Heart right ventricle (tissue), 16 donors: ENCODE measurements around the gene KIR3DL3. TPM values are rescaled to one million over a fixed set of nuclear protein-coding genes. Genes with fewer than 3 reads are reported as not detected.
"Not testable (repeated sequence)": the region's sequence is repeated elsewhere in the genome, so short reads cannot be mapped to it uniquely, and the experiment has no call there.

Experiments
- ATAC-seq, 8 donors: fragments of 200-7000 bp; cut with Tn5 transposase; one replicate each; pipeline ENCODE4 v1.9.1; 2020; ENCODE audit warnings: mild to moderate bottlenecking in 8 of 8, moderate library complexity in 8 of 8, moderate number of reproducible peaks in 1 of 8
- DNase-seq, 2 donors: peaks; one replicate each; pipeline ENCODE4 v3.0.0-alpha.2; 2020
- H3K27ac ChIP-seq, 10 donors: fragments of 200-600 bp; sonication (generic) in 2 of 10; one replicate each; pipeline versions ENCODE4 v1.5.0 to v1.8.0; 2020 to 2022; ENCODE audit warnings: mild to moderate bottlenecking in 3 of 10
- H3K27me3 ChIP-seq, 7 donors: fragments of 200-600 bp; one replicate each; pipeline ENCODE4 v1.8.0; 2021 to 2022; ENCODE audit warnings: mild to moderate bottlenecking in 2 of 7
- H3K36me3 ChIP-seq, 9 donors: fragments of 200-600 bp; sonication (generic) in 1 of 9; one replicate each; pipeline versions ENCODE4 v1.5.0 to v1.8.0; 2020 to 2022; ENCODE audit warnings: mild to moderate bottlenecking in 2 of 9
- H3K4me1 ChIP-seq, 9 donors: fragments of 200-600 bp; sonication (generic) in 1 of 9; one replicate each; pipeline versions ENCODE4 v1.5.0 to v1.8.0; 2020 to 2022; ENCODE audit warnings: mild to moderate bottlenecking in 4 of 9
- H3K4me3 ChIP-seq, 10 donors: fragments of 200-600 bp; sonication (generic) in 2 of 10; one replicate each; pipeline versions ENCODE4 v1.5.0 to v1.8.0; 2020 to 2022; ENCODE audit warnings: mild to moderate bottlenecking in 7 of 10, moderate library complexity in 2 of 10
- H3K9me3 ChIP-seq, 11 donors: fragments of 200-600 bp in 10 of 11; sonication (generic) in 2 of 11; one replicate each; pipeline versions ENCODE4 v1.5.0 to v1.8.0; 2013 to 2022; ENCODE audit warnings: mild to moderate bottlenecking in 2 of 11, control low read depth in 1 of 11, moderate library complexity in 1 of 11
- WGBS, 2 donors: extraction: QIAGEN DNeasy Blood & Tissue Kit; methylation state at CpG; one replicate each; pipeline ENCODE4 v1.1.7; 2013; ENCODE audit warnings: inconsistent platforms in 1 of 2; 5-methylcytosine and 5-hydroxymethylcytosine counted together
- intact Hi-C, 10 donors: fragments of 100-400 bp; cut with DNase I; formaldehyde crosslinking; loops; one replicate each; pipeline versions ENCODE4 v1.11.1 to v1.14.2; 2022
- polyA plus RNA-seq, 2 donors: library from polyadenylated mRNA; stranded (reverse); fragments of 200-250 nt; gene quantifications; one replicate each; pipeline ENCODE4 v1.2.3, GENCODE V29; 2013
- total RNA-seq, 10 donors: library from RNA; stranded (reverse); fragmentation: NEBNext Ultra II Directional in 3 of 10; extraction: Animal tissue kit (Norgen Biotek cat#: 25700) in 3 of 10; gene quantifications; one replicate each; pipeline versions ENCODE4 v1.2.1 to v1.2.4, GENCODE V29; 2021 to 2023
- donor health status: Arrhythmogenic right ventricular cardiomyopathy.
- donor health status: ischemic (EF 13 %, LVEDD 7.1; RV severe dilation, severe dysfunction).
- donor health status: healthy with polysubstance abuse.
- donor health status: DM: no; HTN: yes; CAD: no.
- donor health status: DM: no; HTN: no; CAD: no.
- donor health status: ischemic (EF 25% LVEDD 6.9; RV normal size, moderate dysfunction).
- donor health status: ischemic (EF 25% LVEDD 5.7; RV mildly dilated, moderate dysfunction).
- donor health status: healthy.
- donor health status: DM: yes; HTN: yes; CAD: no.
- donor health status: Ischemic cardiomyopathy.
- donor health status: ischemic (EF 35%, LVEDD 5.7; RV mildly dilated, moderate dysfunction).
- donor health status: nonischemic (EF 11% LVEDD 7.7; RV severe dilation, severe dysfunction).
- donor health status: DM: yes; HTN: yes; CAD: no.
- donor health status: PGD.
- donor health status: ischemic (EF 29% LVEDD 5.4; RV normal size, mild dysfunction).
- donor health status: nonischemic (EF 23%, LVEDD 6.1; RV moderate dilation, normal function).

Gene KIR3DL3
- total and polyA plus RNA-seq, 12 donors = not detected

GRCh38 chr19:54775830-54776229 lies 51.6 kb downstream of the KIR3DL3 start:
- ATAC-seq, H3K9me3 ChIP-seq, intact Hi-C loops, H3K4me3 ChIP-seq, H3K4me1 ChIP-seq, H3K36me3 ChIP-seq, H3K27ac ChIP-seq, DNase-seq: not testable (repeated sequence)
- 59 to 65% methylated on average over 8 of the region's 8 CpGs for WGBS, 2 donors
- H3K27me3 ChIP-seq = peaks cover 0 to 12% (median 0%) of the 10 kb centered on the region in 7 donors

DNA sequence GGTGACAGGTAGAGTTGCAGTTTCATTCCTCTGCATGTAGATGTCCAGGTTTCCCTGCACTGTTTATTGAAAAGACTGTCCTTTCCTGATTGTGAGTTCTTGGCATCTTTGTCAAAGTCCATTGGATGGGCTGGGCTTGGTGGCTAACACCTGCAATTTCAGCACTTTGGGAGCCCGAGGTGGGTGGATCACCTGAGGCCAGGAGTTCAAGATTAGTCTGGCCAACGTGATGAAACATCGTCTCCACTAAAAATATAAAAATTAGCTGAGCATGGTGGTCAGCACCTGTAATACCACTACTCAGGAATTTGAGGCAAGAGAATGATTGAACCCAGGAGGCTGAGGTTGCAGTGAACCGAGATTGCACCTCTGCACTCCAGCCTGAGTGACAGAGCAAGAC lies 53.6 kb downstream of the KIR3DL3 start:
- H3K9me3 ChIP-seq, intact Hi-C loops, H3K36me3 ChIP-seq, H3K27ac ChIP-seq, H3K4me3 ChIP-seq, ATAC-seq, H3K4me1 ChIP-seq, DNase-seq: not testable (repeated sequence)
- peaks cover 0 to 12% (median 0%) of the 10 kb centered on the region in 7 donors for H3K27me3 ChIP-seq
- 51% methylated on average over 3 to 4 of the region's 4 CpGs for WGBS, 2 donors

GRCh38 chr19:54778896-54779295 lies 54.7 kb downstream of the KIR3DL3 start:
- H3K4me1 ChIP-seq, DNase-seq, intact Hi-C loops, H3K9me3 ChIP-seq, H3K27ac ChIP-seq, H3K36me3 ChIP-seq, H3K4me3 ChIP-seq, ATAC-seq: not testable (repeated sequence)
- H3K27me3 ChIP-seq = peaks cover 0 to 12% (median 0%) of the 10 kb centered on the region in 7 donors
- 45 to 70% methylated on average over 7 of the region's 7 CpGs for WGBS, 2 donors

DNA sequence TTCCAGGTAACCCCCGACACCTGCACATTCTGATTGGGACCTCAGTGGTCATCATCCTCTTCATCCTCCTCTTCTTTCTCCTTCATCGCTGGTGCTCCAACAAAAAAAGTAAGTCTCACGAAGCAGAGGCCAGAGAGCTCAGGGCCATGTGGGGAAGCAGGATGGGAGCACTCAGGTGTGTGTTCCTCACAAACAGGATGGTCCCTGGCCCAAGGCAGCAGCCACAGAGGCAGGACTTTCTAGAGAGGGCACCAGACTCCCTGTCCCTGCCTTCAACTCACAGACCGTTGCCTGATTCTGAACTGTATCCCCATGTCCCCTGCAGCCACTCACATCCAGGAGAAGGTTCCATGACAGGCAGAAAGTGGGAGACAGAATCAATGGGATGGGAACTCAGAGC lies 58.7 kb downstream of the KIR3DL3 start:
- H3K27ac ChIP-seq, DNase-seq, H3K27me3 ChIP-seq, intact Hi-C loops, ATAC-seq, H3K9me3 ChIP-seq, H3K4me3 ChIP-seq, H3K4me1 ChIP-seq, H3K36me3 ChIP-seq: not testable (repeated sequence)
- WGBS, 2 donors = 64 to 70% methylated on average over 4 of the region's 4 CpGs

Other genes with a start within 250 kb of the KIR3DL3 start
- gene LAIR2, start 221.6 kb upstream of the KIR3DL3 start, total RNA-seq = 1 to 10 TPM in 1 of 10 donors, under 1 TPM in 1, not detected in 8; 0.76 to 2.5 TPM
- gene LAIR2, start 221.6 kb upstream of the KIR3DL3 start, polyA plus RNA-seq = not detected
- gene LILRA2, start 150.7 kb upstream of the KIR3DL3 start, total RNA-seq = 1 to 10 TPM in 6 of 10 donors, under 1 TPM in 4; 0.31 to 3.3 (median 1.2) TPM
- gene LILRA2, start 150.7 kb upstream of the KIR3DL3 start, polyA plus RNA-seq = under 1 TPM; 0.22 to 0.87 TPM
- 1 to 10 TPM in 1 of 10 donors, under 1 TPM in 9; 0.21 to 2.8 (median 0.41) TPM for gene LILRA1, start 130.8 kb upstream of the KIR3DL3 start, total RNA-seq
- gene LILRA1, start 130.8 kb upstream of the KIR3DL3 start, polyA plus RNA-seq = under 1 TPM; 0.19 to 0.29 TPM
- gene LILRB1, start 94.0 kb upstream of the KIR3DL3 start, total RNA-seq = 10 to 100 TPM in 1 of 10 donors, 1 to 10 TPM in 6, under 1 TPM in 3; 0.28 to 16.9 (median 1.5) TPM
- gene LILRB1, start 94.0 kb upstream of the KIR3DL3 start, polyA plus RNA-seq = 1 to 10 TPM in 1 of 2 donors, under 1 TPM in 1; 0.54 to 1.4 TPM
- gene LILRB4, start 61.5 kb upstream of the KIR3DL3 start, total RNA-seq = 10 to 100 TPM in 1 of 10 donors, 1 to 10 TPM in 8, under 1 TPM in 1; 0.99 to 22.4 (median 1.8) TPM
- gene LILRB4, start 61.5 kb upstream of the KIR3DL3 start, polyA plus RNA-seq = 1 to 10 TPM; 2.0 to 2.2 TPM
- under 1 TPM in 1 of 10 donors, not detected in 9; 0.42 TPM for gene KIR2DL3, start 14.1 kb downstream of the KIR3DL3 start, total RNA-seq
- gene KIR2DL3, start 14.1 kb downstream of the KIR3DL3 start, polyA plus RNA-seq = under 1 TPM in 1 of 2 donors, not detected in 1; 0.03 TPM
- under 1 TPM in 1 of 10 donors, not detected in 9; 0.16 TPM for gene KIR2DL1, start 45.4 kb downstream of the KIR3DL3 start, total RNA-seq
- gene KIR2DL1, start 45.4 kb downstream of the KIR3DL3 start, polyA plus RNA-seq = under 1 TPM in 1 of 2 donors, not detected in 1; 0.04 TPM
- gene KIR2DL4, start 79.2 kb downstream of the KIR3DL3 start, total RNA-seq = under 1 TPM in 1 of 10 donors, not detected in 9; 0.62 TPM
- under 1 TPM in 1 of 2 donors, not detected in 1; 0.04 TPM for gene KIR2DL4, start 79.2 kb downstream of the KIR3DL3 start, polyA plus RNA-seq
- under 1 TPM in 3 of 10 donors, not detected in 7; 0.13 to 0.90 (median 0.14) TPM for gene KIR3DL1, start 92.0 kb downstream of the KIR3DL3 start, total RNA-seq
- not detected for gene KIR3DL1, start 92.0 kb downstream of the KIR3DL3 start, polyA plus RNA-seq
- under 1 TPM in 2 of 10 donors, not detected in 8; 0.14 to 0.28 TPM for gene KIR2DS4, start 108.2 kb downstream of the KIR3DL3 start, total RNA-seq
- gene KIR2DS4, start 108.2 kb downstream of the KIR3DL3 start, polyA plus RNA-seq = not detected
- gene KIR3DL2, start 126.0 kb downstream of the KIR3DL3 start, total RNA-seq = under 1 TPM in 1 of 10 donors, not detected in 9; 0.95 TPM
- gene KIR3DL2, start 126.0 kb downstream of the KIR3DL3 start, polyA plus RNA-seq = not detected
- gene FCAR, start 149.8 kb downstream of the KIR3DL3 start, total RNA-seq = 1 to 10 TPM in 2 of 10 donors, under 1 TPM in 5, not detected in 3; 0.33 to 1.8 (median 0.68) TPM
- under 1 TPM in 1 of 2 donors, not detected in 1; 0.19 TPM for gene FCAR, start 149.8 kb downstream of the KIR3DL3 start, polyA plus RNA-seq
- gene NCR1, start 181.7 kb downstream of the KIR3DL3 start, total RNA-seq = under 1 TPM in 3 of 10 donors, not detected in 7; 0.38 to 0.81 (median 0.60) TPM
- not detected for gene NCR1, start 181.7 kb downstream of the KIR3DL3 start, polyA plus RNA-seq
- gene NLRP7, start 223.1 kb downstream of the KIR3DL3 start, total RNA-seq = not detected
- gene NLRP7, start 223.1 kb downstream of the KIR3DL3 start, polyA plus RNA-seq = not detected
- 1 to 10 TPM in 1 of 10 donors, under 1 TPM in 3, not detected in 6; 0.33 to 2.8 (median 0.53) TPM for gene NLRP2, start 241.9 kb downstream of the KIR3DL3 start, total RNA-seq
- under 1 TPM in 1 of 2 donors, not detected in 1; 0.04 TPM for gene NLRP2, start 241.9 kb downstream of the KIR3DL3 start, polyA plus RNA-seq